COLO668 (cell line): ENCODE measurements around the gene SLC35F4.

Experiments used
- DNase-seq: peaks from one replicate; lab custom pipeline; 2025; ENCODE audit not compliant: unreplicated experiment; lab: John Stamatoyannopoulos, UW

SLC35F4 gene

DNA sequence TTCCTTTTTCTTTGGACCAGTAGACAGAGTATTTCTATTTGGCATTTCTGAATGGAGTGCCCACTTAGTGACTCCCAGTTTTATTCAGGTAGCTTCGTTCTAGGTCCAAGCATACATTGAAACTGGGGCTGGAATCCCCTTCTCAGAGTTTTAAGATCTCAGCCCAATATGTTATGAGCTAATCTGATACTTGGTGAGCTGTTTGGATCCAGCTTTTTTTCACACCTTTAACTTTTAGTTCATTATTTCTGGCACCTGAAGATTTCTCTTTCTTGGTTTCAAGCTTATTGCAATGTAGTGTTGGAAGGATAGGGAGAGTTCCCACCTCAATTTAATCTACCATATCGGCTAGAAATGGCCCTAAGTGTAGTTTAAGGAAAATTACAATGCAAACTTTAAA lies 318.8 kb downstream of the SLC35F4 start:
- no peak for DNase-seq

DNA sequence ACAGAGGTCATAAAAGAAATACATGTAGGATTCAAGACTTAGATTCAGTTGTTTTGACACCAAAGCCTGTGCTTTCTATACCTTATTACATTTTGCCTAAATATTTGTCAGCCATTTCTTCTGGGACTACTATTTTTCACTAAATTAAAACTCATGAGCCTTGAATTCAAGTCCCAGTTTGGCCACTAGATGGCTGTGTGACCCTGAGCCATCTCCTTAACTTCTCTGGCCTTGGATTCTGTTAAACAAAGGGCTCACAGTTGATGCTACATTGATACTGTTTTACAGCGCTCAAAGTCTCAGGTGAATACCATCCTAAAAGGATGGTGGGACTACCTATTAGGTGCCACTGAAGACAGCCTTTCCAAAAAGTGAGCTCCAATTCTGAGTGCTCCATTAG lies 332.7 kb downstream of the SLC35F4 start:
- peak; percentile 31 for DNase-seq

DNA sequence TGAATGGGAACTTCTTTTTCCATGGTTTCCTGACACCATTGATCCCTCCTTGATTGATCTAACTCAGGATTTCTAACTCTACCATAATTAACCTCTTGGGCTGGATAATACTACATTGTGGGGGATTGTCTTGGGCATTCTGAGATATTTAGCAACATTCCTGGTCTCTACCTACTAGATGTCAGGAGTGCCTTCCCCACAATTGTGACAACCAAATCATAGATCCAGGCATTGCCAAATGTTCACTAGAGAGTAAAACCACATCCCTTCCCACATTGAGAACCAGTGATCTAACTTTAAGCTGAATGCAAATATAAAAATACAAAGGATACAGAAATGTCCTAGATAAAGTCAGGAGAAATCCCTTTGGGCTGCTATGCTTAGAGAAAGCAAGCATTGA lies 335.3 kb downstream of the SLC35F4 start:
- no peak for DNase-seq

DNA sequence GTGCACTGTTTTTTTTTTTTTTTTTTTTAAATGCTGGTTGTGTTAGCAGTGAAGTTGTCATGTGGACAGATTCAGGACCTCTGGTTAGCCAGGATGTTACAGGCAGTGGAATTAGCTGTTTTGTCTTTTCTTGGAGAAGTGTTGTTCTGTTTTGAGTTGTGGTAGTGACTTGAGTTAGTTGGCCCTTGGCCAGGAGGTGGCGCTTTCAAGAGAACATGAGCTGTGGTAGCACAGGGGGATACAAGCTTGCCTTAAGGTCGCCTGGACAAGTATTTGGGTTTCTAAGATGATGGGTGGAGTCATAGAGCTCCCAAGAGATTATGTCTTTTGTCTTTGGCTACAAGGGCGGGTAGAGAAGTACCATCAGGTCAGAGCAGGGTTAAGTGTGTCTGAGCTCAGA lies 338.9 kb downstream of the SLC35F4 start:
- DNase-seq, result no peak

DNA sequence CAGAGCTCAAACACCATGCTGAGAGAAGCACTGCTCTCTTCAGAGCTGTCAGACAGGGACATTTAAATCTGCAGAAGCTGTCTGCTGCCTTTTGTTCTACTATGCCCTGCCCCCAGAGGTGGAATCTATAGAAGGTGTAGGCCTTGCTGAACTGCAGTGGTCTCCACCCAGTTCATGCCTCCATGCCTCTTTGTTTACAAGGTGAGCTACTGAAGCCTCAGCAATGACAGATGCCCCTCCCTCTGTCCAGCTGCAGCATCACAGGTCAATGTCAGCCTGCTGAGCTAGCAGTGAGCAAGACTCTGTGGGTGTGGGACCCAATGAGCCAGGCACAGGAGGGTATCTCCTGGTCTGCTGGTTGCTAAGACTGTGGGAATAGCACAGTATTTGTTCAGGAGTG lies 346.8 kb downstream of the SLC35F4 start:
- DNase-seq, result no peak
